SK-N-SH treated with all-trans-retinoic acid at 6 μM for 48 hours (cell line): ENCODE measurements around the gene YPEL3.

Experiments
- ATAC-seq: fragments of 200-7000 bp; cut with Tn5 transposase; 3 replicates; pipeline ENCODE4 v1.9.1; 2020; ENCODE audit warnings: mild to moderate bottlenecking, moderate library complexity
- ARNTL ChIP-seq: fragments of 450-650 bp; formaldehyde crosslinking; IDR thresholded peaks from 2 replicates; pipeline ENCODE4 v1.5.0; 2020; ENCODE audit warnings: low read depth, mild to moderate bottlenecking, moderate library complexity, borderline replicate concordance
- BACH2 ChIP-seq: fragments of 250-450 bp; sonication (Bioruptor Pico); IDR thresholded peaks from 2 replicates; pipeline ENCODE4 v1.9.0; 2021; ENCODE audit warnings: mild to moderate bottlenecking, borderline replicate concordance
- CREB5 ChIP-seq: fragments of 250-450 bp; sonication (Bioruptor Pico); IDR thresholded peaks from 2 replicates; pipeline ENCODE4 v1.5.1; 2020; ENCODE audit warnings: low read depth, mild to moderate bottlenecking, moderate library complexity
- CSDC2 ChIP-seq: fragments of 250-450 bp; sonication (Bioruptor Pico); IDR thresholded peaks from 2 replicates; pipeline ENCODE4 v1.5.0; 2020; ENCODE audit warnings: mild to moderate bottlenecking, moderate library complexity
- CSRNP3 ChIP-seq: fragments of 250-450 bp; sonication (Bioruptor Pico); IDR thresholded peaks from 2 replicates; pipeline ENCODE4 v1.5.1; 2021; ENCODE audit warnings: mild to moderate bottlenecking, moderate library complexity
- ISL1 ChIP-seq: fragments of 250-450 bp; sonication (Bioruptor Pico); IDR thresholded peaks from 2 replicates; pipeline ENCODE4 v2.1.2; 2022; ENCODE audit warnings: mild to moderate bottlenecking, moderate library complexity
- OSR1 ChIP-seq: fragments of 250-450 bp; sonication (Bioruptor Pico); IDR thresholded peaks from 2 replicates; pipeline ENCODE4 v1.8.0; 2022; ENCODE audit warnings: moderate library complexity, mild to moderate bottlenecking, inconsistent platforms
- PATZ1 ChIP-seq: fragments of 250-450 bp; sonication (Bioruptor Pico); IDR thresholded peaks from 2 replicates; pipeline ENCODE4 v1.8.0; 2020; ENCODE audit warnings: mild to moderate bottlenecking, moderate library complexity, borderline replicate concordance
- POU6F1 ChIP-seq: fragments of 250-450 bp; sonication (Bioruptor Pico); IDR thresholded peaks from 2 replicates; pipeline ENCODE4 v1.8.0; 2021; ENCODE audit warnings: low read depth, mild to moderate bottlenecking, moderate library complexity, borderline replicate concordance
- PPARA ChIP-seq: fragments of 250-450 bp; sonication (Bioruptor Pico); IDR thresholded peaks from 2 replicates; pipeline ENCODE4 v1.5.0; 2020; ENCODE audit warnings: mild to moderate bottlenecking, borderline replicate concordance
- RARB ChIP-seq: fragments of 250-450 bp; sonication (Bioruptor Pico); IDR thresholded peaks from 2 replicates; pipeline ENCODE4 v1.8.0; 2021; ENCODE audit warnings: mild to moderate bottlenecking, moderate library complexity
- SNAI2 ChIP-seq: fragments of 250-450 bp; sonication (Bioruptor Pico); IDR thresholded peaks from 2 replicates; pipeline ENCODE4 v1.5.0; 2020; ENCODE audit warnings: mild to moderate bottlenecking, moderate library complexity
- TCF4 ChIP-seq: fragments of 250-450 bp; sonication (Bioruptor Pico); IDR thresholded peaks from 2 replicates; pipeline ENCODE4 v1.8.0; 2021; ENCODE audit warnings: mild to moderate bottlenecking, moderate library complexity, borderline replicate concordance
- TOX ChIP-seq: fragments of 250-450 bp; sonication (Bioruptor Pico); IDR thresholded peaks from 2 replicates; pipeline ENCODE4 v1.8.0; 2021; ENCODE audit warnings: mild to moderate bottlenecking, moderate library complexity, borderline replicate concordance
- TSHZ2 ChIP-seq: fragments of 250-450 bp; sonication (Bioruptor Pico); IDR thresholded peaks from 2 replicates; pipeline ENCODE4 v1.5.0; 2020; ENCODE audit warnings: mild to moderate bottlenecking, moderate library complexity
- ZC3H10 ChIP-seq: fragments of 250-450 bp; sonication (Bioruptor Pico); IDR thresholded peaks from 2 replicates; pipeline ENCODE4 v1.5.1; 2021; ENCODE audit warnings: mild to moderate bottlenecking, moderate library complexity
- ZFP3 ChIP-seq: fragments of 250-450 bp; sonication (Bioruptor Pico); IDR thresholded peaks from 2 replicates; pipeline ENCODE4 v1.5.0; 2020; ENCODE audit warnings: mild to moderate bottlenecking, moderate library complexity
- ZFP30 ChIP-seq: fragments of 450-650 bp; formaldehyde crosslinking; IDR thresholded peaks from 2 replicates; pipeline ENCODE4 v1.5.0; 2022; ENCODE audit warnings: mild to moderate bottlenecking, moderate library complexity
- ZNF565 ChIP-seq: fragments of 450-650 bp; formaldehyde crosslinking; conservative IDR thresholded peaks from 2 replicates; pipeline ENCODE4 v1.5.0; 2020; ENCODE audit warnings: low read depth, mild to moderate bottlenecking, moderate library complexity
- ZNF70 ChIP-seq: fragments of 450-650 bp; formaldehyde crosslinking; IDR thresholded peaks from 2 replicates; pipeline ENCODE4 v1.5.0; 2020; ENCODE audit warnings: mild to moderate bottlenecking, moderate library complexity
- ZNF8 ChIP-seq: fragments of 450-650 bp; formaldehyde crosslinking; IDR thresholded peaks from 2 replicates; pipeline ENCODE4 v1.5.0; 2020; ENCODE audit warnings: mild to moderate bottlenecking, moderate library complexity

YPEL3 gene

GRCh38 chr16:30052671-30053372 is 43.2 kb downstream of the YPEL3 start:
- TF ChIP-seq ZFP3 (CRISPR knock-in tag) (0 out of 2 replicates have a peak, but pooled peaks have one; percentile 34), ARNTL (no peak), OSR1 (CRISPR knock-in tag) (no peak), TSHZ2 (CRISPR knock-in tag) (0 out of 2 replicates have a peak, but pooled peaks have one; percentile 52), ZNF70 (CRISPR knock-in tag) (0 out of 2 replicates have a peak, but pooled peaks have one; percentile 15)
- TF ChIP-seq, all 23 proteins: peak for 3
- ATAC-seq, result peak; percentile 82

GRCh38 chr16:30051518-30051917 is 44.5 kb downstream of the YPEL3 start:
- ATAC-seq, result peak; percentile 62
- TF ChIP-seq ISL1 (CRISPR knock-in tag) (no peak), TCF4 (no peak), ZFP30 (CRISPR knock-in tag) (no peak), ZFP3 (CRISPR knock-in tag) (no peak), RARB (no peak), PPARA (CRISPR knock-in tag) (no peak), ZC3H10 (CRISPR knock-in tag) (no peak), TSHZ2 (CRISPR knock-in tag) (no peak), CSRNP3 (CRISPR knock-in tag) (no peak), ZNF70 (CRISPR knock-in tag) (no peak), TOX (CRISPR knock-in tag) (no peak), ARNTL (no peak), ZNF565 (CRISPR knock-in tag) (no peak), CSDC2 (CRISPR knock-in tag) (no peak), ZNF8 (CRISPR knock-in tag) (no peak), POU6F1 (no peak), SNAI2 (CRISPR knock-in tag) (no peak), BACH2 (no peak), CREB5 (CRISPR knock-in tag) (no peak), PATZ1 (CRISPR knock-in tag) (no peak)
